Stimulated activated CD4-positive, alpha-beta T cell treated with anti-CD3 and anti-CD28 coated beads, Interleukin-12 subunit alpha, Interleukin-12 subunit beta, amount 100 ng/mL, for 48 hours (primary cell): ENCODE measurements around the gene EBP.
"Not testable (repeated sequence)": the region's sequence is repeated elsewhere in the genome, so short reads cannot be mapped to it uniquely, and the experiment has no call there.

Experiments
- DNase-seq, 3 donors: peaks; one replicate each; pipeline ENCODE4 v3.0.0-alpha.2; 2020; ENCODE audit warnings: low read depth in 2 of 3, low spot score in 1 of 3

EBP gene

DNA sequence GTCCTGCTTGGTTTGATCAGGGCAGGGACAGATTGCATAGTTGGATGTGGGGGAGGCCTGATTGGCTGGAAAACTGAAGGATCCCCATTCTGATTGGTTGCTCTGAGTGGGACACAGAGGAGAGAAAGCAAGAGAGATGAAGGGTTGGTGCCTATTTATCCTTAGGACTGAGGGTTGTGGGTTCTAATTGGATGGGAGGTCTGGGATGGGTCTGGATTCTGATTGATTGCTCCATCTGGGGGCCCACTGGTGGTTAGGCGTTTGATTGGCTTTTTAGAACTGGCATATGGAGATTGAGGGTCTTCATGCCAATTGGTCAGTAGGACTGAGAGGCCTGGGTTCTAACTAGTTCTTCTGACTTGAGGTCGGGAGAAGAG lies 644 bp upstream of the EBP start:
- DNase-seq = no peak

DNA sequence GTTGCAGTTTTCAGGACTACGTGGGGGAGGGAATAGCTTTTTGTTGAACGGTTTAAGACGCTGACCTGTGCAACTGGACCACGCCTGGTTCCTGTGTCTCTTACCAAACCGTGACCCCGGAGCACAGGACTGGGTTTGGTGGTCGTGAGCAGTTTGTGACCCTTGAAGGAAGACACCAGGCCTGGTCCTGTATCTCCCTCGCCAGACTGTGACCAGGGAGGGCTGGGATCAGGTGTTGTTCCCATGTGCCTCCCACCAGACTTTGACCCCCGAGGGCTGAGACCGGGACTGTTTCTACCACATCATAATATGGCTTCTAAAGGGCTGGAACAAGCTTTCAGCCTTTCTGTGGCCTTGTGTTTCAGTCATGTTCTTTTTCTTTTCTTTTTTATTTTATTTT lies 683 bp downstream of the EBP start:
- DNase-seq = no peak

DNA sequence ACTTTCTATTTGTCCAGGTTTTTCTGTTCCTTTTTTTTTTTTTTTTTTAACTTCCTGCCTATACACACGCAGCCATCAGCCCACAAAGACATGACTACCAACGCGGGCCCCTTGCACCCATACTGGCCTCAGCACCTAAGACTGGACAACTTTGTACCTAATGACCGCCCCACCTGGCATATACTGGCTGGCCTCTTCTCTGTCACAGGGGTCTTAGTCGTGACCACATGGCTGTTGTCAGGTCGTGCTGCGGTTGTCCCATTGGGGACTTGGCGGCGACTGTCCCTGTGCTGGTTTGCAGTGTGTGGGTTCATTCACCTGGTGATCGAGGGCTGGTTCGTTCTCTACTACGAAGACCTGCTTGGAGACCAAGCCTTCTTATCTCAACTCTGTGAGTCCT lies 2.1 kb downstream of the EBP start:
- no peak for DNase-seq

DNA sequence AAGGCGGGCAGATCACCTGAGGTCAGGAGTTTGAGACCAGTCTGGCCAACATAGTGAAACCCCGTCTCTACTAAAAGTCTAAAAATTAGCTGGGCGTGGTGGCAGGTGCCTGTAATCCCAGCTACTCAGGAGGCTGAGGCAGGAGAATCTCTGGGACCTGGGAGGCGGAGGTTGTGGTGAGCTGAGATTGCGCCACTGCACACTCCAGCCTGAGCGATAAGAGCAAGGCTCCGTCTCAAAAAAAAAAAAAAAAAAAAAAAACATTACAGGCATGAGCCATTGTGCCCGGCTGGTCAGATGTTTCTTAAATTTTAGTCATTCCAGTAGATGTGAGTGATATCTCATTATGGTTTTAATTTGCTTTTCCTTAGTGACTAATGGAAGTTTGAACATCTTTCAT lies 4.2 kb downstream of the EBP start:
- DNase-seq = not testable (repeated sequence)

DNA sequence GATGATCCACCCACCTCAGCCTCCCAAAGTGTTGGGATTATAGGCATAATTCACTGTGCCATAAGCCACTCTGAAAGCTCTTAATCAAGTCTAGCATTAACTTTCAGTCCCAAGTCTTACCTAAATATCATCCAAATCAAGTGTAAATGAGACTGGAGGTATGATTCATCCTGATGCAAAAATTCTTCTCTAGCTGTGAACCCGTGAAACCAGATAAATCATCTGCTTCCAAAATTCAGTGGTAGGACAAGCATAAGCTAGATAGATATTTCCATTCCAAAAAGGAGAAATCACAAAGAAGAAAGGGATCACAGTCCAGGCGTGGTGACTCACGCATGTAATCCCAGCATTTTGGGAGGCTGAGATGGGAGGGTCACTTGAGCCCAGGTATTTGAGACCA lies 9.1 kb downstream of the EBP start:
- no peak for DNase-seq

DNA sequence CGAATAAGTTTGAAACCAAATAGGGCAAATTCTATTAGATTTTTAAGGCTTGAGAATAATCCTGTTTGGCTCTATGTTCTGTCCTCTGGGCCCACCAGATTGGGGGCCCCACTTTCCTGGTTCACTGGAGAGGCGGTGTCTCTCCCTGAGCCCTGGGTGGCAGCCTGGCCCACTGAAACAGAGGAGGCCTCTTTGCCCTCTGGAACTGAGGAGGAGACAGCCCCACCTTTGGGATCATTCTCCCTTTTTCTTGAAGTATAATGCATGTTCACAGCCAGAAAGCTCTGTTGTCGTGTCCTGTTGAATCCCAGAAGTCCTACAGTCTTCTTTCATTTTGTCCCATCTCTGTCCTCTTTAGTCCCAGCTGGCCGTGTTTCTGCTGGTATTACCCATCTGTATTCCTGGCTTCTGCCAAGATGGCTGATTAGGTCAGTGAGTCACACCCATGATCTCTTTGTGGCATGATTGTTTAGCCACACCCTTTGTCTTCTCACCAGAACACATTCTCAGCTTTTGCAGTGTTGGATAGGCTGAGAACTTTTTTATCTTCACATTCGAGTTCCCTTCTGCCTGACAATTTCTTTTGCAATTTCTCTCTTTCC lies 9.9 kb downstream of the EBP start:
- DNase-seq = no peak

DNA sequence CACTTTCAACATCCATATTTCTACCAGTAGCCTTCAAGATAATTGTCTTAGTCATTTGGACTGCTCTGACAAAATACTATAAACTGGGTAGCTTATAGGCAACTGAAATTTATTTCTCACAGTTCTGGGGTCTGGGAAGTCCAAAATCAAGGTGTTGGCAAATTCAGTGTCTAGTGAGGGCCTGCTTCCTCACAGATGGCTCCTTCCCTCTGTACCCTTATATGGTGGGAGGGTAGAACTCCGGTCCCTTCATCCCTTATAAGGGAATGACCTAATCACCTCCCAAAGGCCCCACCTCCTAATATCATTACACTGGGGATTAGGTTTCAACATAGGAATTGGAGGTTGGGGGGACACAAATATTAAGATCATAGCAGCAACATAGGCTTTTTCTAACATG lies 10.6 kb downstream of the EBP start:
- no peak for DNase-seq

DNA sequence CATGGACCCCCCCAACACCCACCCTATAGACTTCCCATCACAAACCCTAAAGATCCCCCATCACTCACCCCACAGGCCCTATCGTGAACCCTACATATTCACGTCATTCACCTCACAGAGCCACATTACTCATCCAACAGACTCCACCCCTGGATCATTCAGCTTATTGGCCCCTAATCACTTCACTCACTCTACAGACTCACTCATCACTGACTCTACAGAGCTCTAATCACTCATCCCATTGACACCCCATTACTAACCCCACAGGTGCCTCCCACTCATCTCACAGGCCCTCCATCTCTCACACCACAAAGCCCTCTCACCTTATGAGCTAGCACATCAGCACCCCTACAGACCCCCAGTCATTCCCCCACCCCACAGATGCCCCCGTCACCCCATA lies 11.6 kb downstream of the EBP start:
- no peak for DNase-seq

DNA sequence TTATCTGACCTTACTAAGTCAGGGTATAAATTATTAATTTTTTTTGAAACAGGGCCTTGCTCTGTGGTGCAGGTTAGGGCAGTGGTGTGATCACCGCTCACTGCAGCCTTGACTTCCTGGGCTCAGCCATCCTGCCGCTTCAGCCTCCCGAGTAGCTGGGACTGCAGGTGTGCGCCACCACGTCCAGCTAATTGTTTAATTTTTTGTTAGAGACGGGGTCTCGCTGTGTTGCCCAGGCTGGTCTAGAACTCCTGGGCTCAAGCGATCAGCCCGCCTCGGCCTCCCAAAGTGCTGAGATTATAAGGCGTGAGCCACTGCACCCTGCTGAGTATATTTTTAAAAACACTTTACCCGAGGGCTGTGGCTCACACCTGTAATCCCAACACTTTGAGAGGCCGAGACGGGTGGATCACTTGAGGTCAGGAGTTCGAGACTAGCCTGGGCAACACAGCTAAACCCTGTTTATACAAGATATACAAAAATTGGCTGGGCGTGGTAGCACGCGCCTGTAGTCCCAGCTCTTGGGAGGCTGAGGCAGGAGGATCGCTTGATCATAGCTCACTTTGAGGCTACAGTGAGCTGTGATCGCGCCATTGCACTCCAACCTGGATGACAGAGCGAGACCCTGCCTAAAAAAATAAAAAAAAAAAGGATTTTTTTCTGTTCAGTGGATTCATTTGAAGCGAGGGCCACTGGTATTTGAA lies 17.2 kb downstream of the EBP start:
- DNase-seq = no peak

DNA sequence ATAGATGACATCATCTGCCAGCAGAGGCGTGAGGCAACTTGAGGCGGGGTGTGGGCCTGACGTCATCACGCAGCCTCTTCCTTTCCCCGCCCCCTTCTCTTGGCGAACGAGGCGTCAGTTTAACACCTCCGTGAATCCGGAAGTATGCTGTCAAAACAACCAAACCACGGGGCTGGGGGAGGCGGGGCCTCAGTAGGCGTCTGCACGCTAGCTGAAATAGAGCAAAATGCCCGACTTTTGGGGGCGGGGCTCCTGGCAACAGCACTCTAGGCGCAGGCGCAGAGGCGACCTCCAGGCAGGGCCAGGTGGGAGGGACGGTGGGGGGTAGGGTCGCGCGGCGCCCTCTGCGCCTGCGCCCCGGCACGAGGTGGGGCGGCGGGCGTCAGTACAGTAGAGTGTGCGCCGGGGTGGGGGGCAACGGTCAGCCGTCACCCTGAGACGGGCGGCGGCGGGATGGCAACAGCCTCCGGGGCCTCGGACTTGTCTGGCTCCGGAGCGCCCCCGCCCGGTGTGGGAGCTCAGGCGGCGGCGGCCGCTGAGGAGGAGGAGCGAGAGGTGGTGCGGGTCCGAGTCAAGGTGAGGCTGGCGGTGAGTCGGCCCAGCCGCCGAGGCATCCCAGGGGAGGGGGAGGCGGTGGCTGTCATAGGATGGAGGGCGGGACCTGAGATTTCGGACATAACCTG lies 17.9 kb downstream of the EBP start, which contains the start of gene TBC1D25:
TBC1D25 (plus strand) TSS at position 370 of the 683 bp plus-strand sequence; CDS start at position 454, 84 bp downstream.
- peak; percentile 90 to 95 (median 94) for DNase-seq

DNA sequence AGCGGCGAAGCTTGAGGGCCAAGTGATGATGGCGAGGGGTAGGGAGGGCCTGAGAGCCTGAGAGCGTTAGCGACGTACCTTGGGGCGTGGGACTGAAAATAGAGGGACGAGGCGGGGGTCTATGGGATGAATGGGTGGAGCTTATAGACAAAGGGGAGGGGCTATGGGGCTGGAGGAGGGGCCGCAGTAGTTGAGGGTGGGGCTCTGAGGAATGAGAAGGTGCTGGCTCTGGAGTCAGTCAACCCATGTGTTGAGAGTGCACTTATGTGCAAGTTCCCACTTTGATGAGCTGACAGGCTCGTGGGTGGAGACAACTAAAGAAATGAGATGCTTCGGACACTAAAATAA lies 18.4 kb downstream of the EBP start:
- DNase-seq = peak; percentile 31 to 47 (median 33)

DNA sequence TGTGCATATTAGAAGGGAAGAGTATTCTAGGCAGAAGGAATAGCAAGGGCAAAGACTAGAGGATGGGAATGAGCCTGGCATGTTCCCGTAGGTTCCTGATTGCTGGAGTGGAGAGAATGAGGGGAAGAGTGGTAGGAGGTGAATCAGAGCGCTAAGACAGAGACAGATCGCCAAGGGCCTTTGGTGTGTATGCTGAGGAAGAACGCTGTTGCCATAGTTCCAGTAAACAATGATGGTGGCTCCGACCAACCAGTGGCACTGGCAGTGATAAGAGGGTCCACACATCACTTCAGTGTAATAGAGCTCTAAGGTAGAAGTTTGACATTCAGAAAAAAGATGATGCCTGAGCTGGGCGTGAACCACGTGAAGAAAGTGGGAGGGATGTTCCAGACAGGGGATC lies 18.9 kb downstream of the EBP start:
- DNase-seq = no peak

DNA sequence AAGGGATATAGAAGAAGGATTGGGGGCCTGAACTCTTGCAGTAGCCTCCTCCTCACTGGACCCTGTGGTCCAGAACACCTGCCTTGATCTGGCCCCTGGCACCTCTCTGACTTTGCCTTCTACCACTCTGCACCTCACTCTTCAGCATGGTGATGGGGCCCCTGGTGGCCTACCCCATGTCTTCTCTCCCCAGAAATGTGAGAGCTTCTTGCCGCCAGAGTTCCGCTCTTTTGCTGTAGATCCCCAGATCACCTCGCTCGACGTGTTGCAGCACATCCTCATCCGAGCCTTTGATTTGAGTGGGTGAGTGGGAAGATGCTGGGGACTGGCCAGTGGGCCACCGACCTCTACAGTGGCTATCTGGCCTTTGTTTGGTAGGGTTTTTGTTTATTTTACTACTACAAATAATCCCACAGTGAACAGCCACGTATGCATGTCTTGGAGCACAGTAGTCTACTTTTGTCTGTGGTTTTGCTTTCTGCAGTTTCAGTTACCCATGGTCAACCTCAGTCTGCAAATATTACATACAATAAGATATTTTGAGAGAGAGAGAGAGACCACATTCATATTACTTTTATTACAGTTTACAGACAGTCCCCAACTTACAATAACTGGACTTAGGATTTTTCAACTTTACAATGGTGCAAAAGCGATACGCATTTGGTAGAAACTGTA lies 19.7 kb downstream of the EBP start:
- no peak for DNase-seq

DNA sequence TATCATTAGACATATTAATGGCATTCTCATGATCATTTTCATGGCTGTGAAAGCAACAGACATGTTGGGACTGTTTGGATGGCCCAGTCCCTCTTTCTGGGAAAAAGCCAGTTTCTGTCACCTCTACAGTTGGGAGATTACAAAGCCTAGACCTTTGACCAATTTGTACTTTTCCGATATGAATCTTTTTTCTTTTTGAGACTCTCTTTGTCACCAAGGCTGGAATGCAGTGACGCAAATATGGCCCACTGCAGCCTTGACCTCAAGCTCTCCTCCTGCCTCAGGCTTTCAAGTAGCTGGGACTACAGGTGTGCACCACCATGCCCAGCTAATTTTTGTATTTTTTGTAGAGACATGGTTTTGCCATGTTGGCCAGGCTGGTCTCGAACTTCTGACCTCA lies 27.3 kb downstream of the EBP start:
- no peak for DNase-seq

DNA sequence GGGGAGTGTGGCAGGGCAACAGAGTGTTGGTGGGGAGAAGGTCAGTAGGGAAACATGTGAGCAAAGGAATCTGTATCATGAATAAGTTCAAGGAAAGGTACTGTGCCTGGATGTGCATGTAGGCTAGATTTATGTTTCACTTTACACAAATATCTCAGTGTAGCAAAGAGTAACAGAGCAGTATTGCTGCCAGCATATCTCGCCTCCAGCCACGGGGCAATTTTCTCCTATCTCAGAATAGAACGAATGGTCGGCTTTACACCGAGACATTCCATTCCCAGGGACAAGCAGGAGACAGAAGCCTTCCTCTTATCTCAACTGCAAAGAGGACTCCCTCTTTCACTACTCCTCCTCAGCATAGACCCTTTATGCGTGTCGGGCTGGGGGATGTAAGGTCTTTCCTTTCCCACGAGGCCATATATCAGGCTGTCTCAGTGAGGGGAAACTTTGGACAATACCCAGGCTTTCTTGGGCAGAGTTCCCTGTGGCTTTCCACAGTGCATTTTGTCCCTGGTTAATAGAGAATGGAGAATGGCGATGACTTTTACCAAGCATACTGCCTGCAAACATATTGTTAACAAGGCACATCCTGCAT lies 34.2 kb downstream of the EBP start:
- not testable (repeated sequence) for DNase-seq

DNA sequence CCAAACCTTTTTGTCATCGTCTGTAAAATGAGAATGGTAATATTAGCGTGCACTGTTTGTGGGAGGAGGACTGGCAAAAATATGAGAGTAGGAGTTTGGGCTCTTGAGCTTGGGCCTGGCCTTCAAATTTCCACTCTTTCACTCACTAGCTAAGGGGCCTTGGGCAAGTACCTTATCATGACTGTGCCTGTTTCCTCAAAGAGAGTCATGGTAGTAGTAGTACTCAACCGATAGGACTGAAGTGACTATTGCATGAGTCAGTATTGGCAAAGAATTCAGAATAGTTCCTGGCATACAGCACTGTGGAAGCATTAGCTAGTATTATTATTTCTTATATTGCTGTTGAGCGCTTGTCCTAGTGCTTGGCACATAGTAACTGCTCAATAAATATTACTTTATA lies 36.7 kb downstream of the EBP start:
- DNase-seq = no peak

DNA sequence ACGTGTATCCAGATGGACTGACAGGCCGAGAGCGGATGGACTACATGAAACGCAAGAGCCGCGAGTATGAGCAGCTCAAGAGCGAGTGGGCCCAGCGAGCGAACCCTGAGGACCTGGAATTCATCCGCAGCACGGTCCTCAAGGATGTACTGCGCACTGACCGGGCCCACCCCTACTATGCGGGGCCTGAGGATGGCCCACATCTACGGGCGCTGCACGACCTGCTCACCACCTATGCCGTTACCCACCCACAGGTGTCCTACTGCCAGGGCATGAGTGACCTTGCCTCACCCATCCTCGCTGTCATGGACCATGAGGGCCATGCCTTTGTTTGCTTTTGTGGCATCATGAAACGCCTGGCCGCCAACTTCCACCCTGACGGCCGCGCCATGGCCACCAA lies 38.0 kb downstream of the EBP start:
- DNase-seq = no peak

DNA sequence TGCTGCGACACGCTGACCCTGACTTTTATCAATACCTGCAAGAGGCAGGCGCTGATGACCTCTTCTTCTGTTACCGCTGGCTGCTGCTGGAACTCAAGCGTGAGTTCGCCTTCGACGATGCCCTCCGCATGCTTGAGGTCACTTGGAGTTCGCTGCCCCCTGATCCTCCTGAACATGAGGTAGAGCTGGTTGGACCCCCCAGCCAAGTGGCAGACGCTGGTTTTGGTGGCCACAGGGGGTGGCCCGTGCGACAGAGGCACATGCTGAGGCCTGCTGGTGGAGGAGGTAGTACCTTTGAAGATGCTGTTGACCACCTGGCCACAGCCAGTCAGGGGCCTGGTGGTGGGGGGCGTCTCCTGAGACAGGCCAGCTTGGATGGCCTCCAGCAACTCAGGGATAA lies 38.4 kb downstream of the EBP start:
- no peak for DNase-seq

DNA sequence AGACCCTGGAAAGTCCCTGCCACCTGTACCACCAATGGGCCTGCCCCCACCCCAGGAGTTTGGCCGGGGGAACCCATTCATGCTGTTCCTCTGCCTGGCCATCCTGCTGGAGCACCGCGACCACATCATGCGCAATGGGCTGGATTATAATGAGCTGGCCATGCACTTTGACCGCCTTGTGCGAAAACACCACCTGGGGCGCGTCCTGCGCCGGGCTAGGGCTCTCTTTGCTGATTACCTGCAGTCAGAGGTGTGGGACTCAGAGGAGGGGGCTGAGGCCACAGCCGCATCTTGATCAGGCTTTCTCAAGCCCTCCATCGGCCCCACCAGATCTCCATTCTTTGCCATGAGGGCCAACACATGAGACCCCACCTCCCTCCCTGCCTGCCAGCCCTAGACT lies 39.1 kb downstream of the EBP start:
- DNase-seq = no peak

DNA sequence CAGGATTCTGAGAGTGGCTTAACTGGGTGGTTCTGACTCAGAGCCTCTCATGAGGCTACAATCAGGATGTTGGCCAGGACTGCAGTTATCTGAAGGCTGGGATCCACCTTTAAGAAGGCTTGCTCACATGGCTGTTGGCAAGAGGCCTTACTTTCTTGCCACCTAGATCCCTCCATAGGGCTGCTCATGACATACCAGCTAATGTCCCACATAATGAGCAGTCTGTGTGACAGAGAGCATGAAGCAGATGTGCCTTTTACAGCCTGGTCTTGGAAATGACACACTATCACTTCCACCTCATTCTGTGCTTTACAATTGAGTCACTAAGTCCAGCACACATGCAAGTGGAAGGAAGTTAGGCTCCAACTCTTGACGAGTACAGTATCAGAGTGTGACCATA lies 48.4 kb downstream of the EBP start:
- DNase-seq = peak in 1 of 3 donors; percentile 13

DNA sequence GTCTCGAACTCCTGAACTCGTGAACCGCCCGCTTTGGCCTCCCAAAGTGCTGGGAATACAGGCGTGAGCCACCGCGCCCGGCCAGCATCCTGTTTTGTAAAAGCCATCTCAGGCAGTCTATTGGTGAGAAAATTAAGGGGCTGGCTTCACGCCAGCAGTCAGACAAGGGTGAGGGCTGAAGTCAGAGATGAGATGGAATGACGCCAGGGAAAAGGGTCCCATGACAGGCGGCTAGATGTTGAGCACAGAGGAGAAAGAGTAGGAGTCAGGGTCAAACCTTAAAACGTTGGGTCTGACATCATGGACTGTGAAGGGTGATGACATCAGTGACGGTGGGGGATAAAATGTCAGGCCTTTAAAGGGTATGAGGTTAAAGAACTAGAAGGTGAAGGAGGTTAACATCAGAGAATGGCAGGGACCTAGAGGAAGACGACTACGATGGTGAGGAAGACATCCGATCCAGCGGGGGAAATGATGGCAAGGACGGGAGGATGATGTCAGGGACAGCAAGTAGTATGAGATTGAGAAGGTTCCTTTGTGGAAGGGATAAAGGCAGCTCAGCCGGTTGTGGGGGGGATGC lies 52.2 kb downstream of the EBP start:
- peak in 1 of 3 donors; percentile 7 for DNase-seq
